Mucosa of gallbladder (tissue), 1 donor: ENCODE data around the gene MUC5B. TPM values are rescaled to one million over a fixed set of nuclear protein-coding genes. Genes with fewer than 3 reads are reported as not detected.

Experiments
- DNase-seq: peaks from one replicate; pipeline ENCODE4 v3.0.0-alpha.2; 2020; ENCODE audit warnings: low spot score
- total RNA-seq: library from RNA; stranded (reverse); gene quantifications from one replicate; pipeline ENCODE4 v1.2.1, GENCODE V29; 2021
- donor health status: DM: no; HTN: no; CAD: no.

Gene MUC5B
- total RNA-seq, 1 donor from 2014 or later: 8,095 TPM

DNA sequence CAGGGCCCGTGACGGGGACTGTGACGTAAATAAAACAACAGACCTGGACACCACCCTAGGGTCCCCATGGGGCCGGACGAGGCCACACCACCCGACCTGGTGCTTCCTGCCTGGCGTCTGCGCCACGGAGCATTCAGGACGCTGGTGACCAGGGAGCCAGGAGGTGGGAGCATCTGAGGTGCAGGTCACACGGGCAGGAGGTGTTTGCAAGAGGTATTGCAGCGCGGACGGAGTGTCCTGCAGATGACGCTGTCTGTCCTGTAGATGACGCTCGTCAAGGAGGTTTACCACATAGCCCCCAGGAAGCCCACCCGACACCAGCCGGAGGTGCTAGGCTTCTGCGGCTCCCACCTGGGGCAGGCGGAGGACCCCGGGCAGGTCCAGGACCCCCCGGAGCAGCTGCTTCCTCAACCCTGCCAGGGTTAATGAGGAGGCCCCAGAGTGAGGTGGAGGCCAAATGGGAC lies 986 bp upstream of the MUC5B start:
- DNase-seq: no peak

DNA sequence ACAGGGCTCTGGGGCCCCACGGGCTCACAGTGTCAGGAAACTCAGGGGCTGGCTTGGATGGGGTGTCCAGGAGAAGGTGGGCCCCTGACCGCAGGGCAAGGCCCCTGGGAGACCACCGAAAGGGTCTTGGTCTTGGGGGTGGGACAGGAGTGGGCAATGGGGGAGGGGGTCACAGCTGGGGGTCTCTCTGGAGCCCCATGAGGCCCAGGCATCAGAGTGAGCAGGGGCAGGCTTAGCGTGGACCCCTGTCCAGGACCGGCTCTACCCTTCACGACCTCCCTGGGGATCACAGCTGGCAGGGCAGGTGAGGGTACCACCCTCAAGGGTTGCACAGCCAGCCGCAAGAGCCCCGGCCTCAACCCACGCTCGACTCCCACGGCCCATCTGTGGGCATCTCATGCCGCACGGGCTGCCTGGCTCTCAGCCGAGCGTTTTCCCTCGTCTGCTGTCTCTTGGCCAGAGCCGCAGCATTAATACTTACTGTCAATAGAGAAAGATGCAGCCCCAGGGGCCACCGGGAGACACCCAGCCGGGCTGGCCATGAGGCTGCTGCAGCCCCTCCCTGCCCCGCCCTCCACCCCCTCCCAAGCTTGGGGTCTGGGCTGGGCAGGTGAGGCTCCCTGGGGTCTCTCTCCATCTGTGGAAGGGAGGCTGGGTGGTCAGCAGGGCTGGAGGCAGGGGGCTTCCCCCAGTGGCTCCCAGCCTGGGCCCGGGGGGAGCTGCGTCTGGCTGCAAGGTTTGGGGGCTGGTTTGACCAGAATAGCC lies 662 bp downstream of the MUC5B start:
- no peak for DNase-seq

DNA sequence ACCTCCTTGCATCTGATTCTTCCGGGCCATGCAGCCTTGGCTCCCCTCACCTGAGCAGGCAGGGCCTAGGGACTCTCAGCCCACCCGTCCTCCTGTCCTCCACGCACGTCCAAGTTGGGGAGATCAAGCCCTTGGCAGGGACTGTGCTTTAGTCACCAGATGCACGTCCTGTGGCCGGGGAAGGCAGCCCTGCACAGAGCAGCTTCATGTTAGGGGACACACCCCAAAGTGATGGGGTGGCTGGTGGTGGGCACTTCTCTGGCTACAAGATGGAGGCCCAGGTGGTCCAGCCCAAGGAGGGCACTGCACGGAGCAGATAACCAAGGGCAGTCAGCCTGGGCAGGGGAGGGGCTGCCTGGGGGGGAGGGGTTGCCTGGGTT lies 1.2 kb downstream of the MUC5B start:
- DNase-seq: no peak

DNA sequence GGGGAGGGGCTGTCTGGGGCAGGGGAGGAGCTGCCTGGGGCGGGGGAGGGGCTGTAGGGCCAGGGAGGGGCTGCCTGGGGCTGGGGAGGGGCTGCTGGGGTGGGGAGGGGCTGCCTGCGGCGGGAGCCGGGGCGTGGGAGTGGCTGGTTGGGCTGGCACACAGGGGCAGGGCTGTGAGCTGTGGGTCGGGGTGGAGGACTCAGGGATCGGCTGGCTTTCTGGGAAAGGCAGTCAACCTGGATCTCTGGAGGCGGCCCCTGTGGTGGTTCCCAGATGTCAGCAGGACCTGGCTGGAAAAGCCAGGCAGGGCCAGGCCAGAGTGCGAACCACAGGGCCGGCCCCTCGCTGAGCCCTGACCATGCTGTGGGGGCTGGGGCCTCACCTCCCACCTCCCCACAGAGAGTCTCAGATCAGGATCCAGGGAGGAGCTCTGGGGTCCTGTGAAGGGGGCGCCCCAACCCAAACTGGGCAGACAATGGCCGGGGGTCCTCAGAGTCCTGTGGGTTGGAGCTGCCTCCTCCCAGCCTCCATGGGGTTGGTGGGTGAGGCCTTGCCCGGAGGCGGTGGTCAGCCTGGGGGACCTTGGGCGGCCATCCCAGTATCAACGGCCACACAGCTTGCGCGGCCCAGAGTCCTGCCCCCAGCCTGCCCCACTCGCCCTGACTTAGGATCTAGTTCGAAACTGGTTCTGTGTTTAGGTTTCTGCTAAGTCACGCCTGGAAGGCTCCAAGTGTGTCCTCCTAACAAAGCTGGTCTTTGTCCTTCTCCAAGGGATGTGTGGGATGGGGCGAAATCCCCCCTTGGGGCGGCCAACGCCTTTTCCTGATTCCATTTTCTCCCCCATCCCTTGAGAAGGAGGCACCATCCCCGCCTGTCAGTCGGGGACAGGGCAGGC lies 1.9 kb downstream of the MUC5B start:
- no peak for DNase-seq

DNA sequence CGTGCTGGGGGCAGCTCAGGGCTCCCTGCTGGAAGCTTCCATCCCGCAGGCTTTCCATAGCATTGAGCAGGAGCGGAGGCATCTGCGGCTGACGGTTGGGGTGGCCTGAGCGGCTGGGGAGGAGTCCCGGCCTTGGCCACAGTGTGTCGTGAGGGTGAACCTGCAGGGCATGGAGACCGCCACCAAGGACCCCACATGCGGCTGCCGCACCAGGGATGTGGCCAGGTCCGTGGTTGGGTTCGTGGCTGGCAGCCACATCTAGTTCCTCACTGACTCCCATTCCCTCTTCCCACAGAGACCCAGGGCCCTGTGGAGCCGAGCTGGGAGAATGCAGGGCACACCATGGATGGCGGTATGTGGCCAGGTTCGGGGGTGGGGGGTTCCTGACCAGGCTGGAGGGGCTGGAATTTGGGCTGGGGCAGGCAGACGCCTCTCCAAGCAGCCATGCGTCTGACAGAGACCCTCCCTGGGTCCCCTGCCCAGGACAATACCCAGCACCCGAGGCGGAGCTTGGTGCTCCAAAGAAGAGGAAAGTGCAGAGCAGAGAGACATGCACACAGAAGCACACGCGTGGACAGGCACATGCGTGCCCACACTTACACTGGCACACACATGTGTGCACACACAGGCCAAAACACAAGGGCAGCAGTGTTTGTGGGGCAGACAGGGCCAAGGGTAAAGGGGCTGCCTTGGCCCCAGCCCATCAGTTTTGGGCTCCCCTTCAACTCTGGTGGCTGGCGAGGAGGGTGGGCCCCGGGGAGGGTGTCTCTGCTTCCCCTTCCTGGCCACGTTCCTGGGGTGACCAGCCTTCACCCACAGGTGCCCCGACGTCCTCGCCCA lies 2.7 kb downstream of the MUC5B start:
- no peak for DNase-seq

DNA sequence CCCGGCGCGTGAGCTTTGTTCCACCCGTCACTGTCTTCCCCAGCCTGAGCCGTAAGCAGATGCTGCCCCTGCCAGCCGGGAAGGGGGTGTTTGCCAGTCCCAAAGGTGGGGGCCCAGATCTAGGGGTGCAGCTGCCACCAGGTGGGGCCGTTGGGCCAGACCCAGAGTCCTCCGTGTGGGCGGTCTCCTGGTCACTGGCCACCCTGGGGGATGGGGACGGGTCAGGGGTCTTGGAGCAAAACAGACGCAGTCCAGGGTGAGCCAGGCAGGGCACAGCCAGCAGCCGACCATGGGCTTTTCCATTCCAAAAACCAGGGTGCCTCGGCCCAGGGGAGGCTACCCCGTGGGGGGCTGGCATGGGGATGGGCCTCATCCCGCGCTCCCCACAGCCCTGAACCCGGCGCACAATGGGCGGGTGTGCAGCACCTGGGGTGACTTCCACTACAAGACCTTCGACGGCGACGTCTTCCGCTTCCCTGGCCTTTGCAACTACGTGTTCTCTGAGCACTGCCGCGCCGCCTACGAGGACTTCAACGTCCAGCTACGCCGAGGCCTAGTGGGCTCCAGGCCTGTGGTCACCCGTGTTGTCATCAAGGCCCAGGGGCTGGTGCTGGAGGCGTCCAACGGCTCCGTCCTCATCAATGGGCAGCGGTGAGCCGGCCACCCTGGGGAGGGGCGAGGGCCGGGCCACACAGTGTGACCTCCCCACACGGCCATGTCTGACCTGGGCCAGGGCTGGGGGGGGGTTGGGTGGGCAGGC lies 3.5 kb downstream of the MUC5B start:
- no peak for DNase-seq

DNA sequence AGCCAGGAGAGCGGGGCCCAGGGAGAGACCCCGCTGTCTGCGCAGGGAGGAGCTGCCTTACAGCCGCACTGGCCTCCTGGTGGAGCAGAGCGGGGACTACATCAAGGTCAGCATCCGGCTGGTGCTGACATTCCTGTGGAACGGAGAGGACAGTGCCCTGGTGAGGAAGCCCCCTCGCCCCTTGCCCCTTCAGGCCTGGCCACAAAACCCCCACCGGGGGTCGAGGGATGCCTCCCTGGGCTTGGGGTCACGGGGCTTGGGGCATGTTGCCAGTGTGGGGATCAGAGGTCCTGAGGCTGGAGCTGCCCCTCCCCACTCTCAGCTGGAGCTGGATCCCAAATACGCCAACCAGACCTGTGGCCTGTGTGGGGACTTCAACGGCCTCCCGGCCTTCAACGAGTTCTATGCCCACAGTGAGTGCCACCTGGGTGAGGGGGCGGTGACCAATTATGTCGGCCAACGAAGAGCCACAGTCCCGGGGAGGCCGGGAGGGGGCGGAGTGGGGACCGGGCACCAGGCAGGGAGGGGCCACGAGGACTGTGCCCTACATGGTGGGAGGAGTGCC lies 4.2 kb downstream of the MUC5B start:
- DNase-seq: no peak

DNA sequence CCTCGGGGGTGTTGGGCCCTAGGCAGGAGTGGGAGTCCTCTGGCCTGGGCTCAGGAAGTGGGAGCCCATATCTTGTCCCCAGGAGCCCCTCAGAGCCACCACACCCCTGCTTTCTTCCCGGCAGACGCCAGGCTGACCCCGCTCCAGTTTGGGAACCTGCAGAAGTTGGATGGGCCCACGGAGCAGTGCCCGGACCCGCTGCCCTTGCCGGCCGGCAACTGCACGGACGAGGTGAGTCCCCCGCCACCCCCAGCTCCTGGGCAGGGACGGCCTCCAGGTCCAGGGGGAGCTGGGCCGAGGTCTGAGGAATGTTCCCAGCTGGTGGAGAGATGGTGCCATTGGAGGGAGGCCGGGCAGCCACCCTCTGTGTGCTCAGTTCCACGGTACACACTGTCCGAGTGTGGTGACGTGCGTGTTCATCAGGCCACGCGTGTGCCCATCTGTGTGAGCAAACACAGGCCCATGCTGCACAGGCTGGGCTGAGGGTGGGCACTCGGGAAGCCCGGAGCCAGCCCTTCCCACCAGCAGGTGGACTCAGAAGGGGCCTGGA lies 4.8 kb downstream of the MUC5B start:
- no peak for DNase-seq

DNA sequence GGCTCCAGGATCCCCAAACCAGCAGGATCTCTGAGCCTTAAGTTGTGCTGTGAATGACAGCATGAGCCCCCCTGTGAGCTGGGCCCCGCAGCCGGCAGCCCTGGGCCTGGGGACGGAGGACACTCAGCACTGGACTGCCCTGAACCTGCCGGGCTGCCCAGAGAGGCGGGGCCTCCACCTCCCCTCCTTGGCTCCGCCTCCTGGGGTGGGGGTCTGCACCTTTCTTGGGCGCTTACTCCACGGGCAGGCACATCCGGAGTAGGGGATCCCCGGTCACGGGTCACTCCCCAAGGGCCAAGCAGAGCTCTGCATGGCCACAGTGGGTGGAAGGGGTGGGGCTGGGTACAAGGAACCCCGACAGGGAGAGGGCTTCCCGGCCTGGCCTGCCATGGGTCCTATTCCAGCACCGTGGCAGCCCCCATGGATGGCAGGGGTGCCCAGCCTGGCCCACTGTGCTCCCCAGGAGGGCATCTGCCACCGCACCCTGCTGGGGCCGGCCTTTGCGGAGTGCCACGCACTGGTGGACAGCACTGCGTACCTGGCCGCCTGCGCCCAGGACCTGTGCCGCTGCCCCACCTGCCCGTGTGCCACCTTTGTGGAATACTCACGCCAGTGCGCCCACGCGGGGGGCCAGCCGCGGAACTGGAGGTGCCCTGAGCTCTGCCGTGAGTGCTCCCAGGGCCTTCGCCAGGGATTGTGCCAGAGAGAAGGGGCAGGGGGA lies 5.4 kb downstream of the MUC5B start:
- DNase-seq: no peak

DNA sequence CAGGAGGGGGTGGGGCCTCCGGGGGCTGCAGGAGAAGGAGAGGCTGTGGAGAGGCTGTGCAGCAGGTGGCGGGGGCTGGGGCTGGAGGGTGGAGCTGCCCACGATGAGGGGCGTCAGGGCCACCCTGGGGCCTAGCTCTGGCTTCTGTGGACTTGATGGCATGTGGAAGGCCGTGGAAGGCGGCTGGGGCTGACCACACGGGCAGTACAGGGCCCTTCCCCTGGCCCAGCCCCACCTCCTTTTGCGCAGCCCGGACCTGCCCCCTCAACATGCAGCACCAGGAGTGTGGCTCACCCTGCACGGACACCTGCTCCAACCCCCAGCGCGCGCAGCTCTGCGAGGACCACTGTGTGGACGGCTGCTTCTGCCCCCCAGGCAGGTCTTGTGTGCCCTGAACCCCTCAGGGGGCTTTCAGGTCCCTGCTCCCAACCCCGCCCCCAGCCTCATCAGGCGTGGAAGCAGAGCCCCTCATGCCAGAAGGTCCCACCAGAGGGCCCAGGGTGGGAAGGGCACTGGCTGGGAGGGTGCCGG lies 6.1 kb downstream of the MUC5B start:
- no peak for DNase-seq

DNA sequence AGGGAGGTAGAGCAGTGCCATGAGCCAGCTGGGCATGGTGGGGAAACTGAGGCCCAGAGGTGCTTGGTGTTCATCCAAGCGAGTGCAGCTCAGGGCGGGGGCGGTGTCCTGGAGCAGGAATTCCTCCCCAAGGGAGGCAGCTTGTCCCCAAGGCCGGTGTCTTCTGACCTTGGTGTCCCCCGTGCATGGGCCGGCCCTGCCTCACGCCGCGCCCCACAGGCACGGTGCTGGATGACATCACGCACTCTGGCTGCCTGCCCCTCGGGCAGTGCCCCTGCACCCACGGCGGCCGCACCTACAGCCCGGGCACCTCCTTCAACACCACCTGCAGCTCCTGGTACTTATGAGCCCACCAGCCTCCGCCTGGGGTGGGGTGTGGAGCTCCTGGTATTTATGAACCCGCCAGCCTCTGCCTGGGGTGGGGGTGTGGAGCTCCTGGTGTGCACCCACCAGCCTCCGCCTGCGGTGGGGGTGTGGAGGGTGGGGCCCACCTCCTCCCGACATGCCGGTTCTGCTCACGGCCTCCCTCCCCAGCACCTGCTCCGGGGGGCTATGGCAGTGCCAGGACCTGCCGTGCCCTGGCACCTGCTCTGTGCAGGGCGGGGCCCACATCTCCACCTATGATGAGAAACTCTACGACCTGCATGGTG lies 6.7 kb downstream of the MUC5B start:
- no peak for DNase-seq

DNA sequence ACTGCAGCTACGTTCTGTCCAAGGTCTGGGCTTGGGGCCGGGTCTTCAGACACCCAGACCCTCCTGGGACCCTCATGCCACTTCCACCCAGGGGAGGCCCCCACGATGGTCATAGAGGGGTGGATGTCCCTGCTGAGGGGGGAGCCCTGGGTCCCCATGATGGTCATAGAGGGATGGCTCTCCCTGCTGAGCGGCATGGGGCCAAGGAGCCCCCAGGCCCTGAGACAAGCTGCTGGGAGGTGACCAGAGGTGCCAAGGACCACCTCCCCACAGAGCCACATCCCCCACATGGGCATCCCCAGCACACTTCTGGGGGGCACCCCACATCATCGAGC lies 7.2 kb downstream of the MUC5B start:
- DNase-seq: no peak

DNA sequence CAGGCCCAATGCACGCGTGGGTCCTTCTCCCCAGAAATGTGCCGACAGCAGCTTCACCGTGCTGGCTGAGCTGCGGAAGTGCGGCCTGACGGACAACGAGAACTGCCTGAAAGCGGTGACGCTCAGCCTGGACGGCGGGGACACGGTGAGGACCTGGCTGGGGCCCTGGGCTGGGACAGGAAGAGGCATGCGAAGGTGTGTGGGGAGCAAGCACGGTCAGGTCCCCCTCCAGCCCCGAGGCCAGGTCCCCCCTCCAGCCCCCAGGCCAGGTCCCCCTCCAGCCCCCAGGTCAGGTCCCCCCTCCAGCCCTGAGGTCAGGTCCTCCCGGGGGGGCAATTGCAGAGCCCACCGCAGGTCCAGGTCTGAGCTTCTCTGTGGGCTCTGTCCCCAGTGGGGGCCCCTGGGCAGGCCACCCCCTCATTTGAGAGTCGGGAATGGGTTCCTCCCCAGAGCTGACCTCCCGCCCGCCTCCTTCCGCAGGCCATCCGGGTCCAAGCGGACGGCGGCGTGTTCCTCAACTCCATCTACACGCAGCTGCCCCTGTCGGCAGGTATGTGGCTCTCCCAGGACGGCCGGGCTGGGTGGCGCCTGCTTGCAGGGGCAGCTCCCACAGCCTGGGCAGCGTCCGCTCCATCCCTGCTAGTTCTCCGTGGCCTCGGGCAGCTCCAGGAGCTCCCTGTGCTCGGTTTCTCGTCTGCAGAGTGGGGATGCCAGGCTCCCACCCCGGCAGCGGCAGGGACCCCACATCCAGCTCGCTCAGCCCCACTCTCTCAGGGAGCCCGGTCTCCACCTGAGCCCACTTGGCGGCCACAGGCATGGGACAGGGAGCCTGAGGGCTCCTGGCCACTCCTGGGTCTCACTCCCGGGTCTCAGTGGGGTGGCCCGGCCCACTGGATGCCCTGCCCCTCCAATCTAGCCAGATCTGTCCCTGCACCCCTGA lies 7.9 kb downstream of the MUC5B start:
- DNase-seq: no peak

DNA sequence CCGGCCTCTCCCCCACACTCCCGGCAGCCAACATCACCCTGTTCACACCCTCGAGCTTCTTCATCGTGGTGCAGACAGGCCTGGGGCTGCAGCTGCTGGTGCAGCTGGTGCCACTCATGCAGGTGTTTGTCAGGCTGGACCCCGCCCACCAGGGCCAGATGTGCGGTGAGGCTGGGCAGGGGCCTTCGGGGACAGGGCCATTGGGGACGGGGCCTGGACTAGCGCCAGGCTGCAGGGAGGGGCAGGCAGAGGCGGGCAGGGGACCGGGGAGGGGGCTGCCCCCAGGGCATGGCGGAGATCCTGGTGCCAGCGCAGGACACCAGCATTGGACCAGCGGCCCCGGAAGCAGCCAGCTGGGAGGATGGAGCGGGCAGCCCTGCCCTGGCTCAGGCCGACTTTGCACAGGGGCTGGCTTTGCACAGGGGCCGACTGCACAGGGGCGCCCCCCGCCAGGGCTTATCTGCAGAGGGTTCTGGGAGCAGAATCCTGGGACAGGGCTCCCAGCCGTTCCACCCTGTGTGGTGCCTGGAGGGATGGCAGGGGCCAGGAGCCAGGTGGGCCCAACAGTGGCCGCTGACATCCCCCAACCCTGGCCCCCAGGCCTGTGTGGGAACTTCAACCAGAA lies 8.6 kb downstream of the MUC5B start:
- DNase-seq: no peak

DNA sequence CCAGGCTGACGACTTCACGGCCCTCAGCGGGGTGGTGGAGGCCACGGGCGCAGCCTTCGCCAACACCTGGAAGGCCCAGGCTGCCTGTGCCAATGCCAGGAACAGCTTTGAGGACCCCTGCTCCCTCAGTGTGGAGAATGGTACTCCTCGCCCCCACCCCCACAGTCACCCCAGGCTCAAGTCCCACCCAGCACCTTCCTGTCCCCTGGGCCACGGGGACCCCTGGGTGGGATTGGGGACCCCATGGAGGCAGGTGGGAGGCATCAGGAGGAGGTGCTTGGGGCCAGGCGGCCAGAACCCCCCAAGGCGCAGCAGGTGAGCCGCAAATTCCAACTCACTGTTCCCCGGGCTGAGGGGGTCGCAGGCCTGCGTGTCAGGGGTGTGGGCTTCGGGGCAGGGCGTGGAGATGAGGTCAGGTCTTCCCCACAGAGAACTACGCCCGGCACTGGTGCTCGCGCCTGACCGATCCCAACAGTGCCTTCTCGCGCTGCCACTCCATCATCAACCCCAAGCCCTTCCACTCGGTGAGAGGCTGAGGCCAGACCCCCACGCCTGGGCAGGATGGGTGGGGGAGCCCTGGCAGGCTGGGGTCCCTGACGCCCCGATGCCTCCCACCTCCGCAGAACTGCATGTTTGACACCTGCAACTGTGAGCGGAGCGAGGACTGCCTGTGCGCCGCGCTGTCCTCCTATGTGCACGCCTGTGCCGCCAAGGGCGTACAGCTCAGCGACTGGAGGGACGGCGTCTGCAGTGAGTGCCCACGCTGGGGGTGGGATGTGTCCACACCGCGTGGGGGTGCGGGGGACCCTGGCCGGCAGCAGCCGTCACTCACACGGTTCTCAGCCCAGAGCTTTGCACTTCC lies 9.4 kb downstream of the MUC5B start:
- no peak for DNase-seq

DNA sequence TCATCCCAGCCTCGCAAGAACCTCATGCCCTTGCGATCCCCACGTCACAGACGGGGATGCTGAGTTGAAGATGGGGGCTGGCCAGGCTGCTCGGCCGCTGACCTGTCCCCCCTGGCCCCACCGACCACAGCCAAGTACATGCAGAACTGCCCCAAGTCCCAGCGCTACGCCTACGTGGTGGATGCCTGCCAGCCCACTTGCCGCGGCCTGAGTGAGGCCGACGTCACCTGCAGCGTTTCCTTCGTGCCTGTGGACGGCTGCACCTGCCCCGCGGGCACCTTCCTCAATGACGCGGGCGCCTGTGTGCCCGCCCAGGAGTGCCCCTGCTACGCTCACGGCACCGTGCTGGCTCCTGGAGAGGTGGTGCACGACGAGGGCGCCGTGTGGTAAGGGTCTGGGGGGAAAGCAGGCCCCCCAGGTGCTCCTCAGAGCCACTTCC lies 10.0 kb downstream of the MUC5B start:
- DNase-seq: no peak
